Medulla oblongata (tissue), 1 donor: ENCODE results near the gene NRG2.

Experiments
- DNase-seq: peaks from one replicate; pipeline ENCODE4 v3.0.0-alpha.2; 2015; ENCODE audit errors: extremely low spot score

Gene NRG2

DNA sequence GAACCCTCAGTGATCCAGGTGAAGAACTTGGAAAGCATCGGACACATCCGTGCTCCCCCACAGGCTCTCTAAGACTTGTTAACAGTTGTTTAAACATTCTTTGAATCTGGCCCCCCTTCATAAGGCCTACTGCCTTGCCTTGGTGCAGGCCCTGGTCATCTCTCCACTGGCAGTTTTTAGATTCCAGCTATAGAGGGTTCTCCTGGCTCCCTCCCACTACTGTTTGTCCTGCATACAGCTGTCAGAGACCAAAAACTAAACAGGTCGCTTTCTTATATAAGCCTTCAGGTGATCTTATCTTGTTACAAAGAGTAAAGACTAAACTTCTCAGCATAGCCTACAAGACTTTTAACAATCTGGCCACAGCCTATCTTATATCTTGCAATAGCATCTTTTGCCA, 32.3 kb downstream of the NRG2 start:
- DNase-seq = no peak

DNA sequence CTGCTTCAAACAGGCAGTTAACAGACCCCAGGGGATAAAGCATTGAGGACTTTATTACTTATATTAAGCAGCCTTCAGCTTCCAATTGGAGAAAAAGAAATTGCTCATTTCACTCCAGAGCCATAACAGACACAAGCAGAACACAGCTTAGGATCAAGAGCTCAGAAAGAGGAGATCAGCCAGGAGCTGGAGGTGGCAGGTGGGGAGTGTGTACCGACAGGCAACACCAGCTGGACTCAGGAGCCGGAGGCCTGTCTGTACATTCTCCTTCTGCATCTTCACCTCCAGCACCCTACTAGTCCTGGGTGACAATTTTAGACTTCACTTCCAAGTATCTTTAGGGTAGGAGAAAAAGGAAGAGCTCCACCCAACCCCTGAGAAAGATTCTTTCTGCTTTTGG, 35.8 kb downstream of the NRG2 start:
- DNase-seq = no peak

DNA sequence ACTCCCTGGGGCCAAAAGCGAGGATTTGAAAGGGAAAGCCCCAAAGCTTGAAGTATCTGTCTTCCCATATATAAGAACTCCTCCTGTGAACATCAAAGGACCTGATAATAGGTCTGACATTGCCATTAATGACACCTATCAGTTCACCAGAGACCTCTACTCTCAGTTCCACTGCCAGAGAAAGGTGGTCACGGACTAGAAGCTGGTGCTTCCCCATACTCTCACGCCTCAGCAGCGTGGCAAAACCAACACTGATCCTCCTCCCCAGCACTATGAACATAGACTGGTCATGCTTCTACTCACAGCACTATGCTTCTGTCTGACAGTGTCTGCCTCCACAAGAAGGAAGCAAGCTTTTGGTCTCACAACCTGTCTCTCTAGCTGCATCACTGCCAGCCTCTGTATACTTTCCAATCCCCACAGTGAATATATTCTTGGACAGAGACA, 37.9 kb downstream of the NRG2 start:
- DNase-seq = no peak

DNA sequence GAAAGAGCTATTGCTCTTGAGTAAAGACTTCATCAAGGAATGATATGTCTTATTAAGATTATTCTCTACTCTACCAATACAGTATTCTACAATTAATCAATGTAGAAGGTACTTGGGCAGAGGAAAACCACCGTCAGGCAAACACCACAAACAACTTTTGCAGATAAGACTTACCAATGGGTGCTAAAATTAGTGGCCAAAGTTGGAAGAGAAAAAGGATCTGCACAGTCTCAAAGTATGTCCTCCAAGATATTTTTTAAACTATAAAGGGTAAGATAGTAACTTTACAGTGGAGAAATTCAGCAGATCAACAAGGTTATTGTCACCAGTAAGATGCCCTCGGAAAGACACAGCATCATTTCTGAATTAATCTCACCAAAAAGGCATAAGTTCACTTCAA, 38.9 kb downstream of the NRG2 start:
- DNase-seq = no peak

DNA sequence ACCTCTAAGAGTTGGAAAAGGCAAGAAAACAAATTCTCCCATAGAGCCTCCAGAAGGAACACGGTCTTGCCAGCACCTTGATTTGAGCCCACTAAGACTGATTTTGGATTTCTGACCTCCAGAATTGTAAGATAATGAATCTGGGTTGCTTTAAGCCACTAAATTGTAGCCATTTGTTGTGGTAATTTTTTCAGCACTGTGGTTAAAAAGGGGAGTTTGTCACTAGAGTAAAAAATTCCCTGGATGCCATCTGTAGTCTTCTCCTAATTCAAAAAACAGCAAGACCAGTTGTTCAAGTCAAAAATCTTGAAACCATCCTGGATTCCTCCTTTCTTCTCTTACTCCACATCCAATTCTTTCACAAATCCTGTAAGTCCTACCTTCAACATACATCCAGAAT, 39.6 kb downstream of the NRG2 start:
- DNase-seq = no peak

DNA sequence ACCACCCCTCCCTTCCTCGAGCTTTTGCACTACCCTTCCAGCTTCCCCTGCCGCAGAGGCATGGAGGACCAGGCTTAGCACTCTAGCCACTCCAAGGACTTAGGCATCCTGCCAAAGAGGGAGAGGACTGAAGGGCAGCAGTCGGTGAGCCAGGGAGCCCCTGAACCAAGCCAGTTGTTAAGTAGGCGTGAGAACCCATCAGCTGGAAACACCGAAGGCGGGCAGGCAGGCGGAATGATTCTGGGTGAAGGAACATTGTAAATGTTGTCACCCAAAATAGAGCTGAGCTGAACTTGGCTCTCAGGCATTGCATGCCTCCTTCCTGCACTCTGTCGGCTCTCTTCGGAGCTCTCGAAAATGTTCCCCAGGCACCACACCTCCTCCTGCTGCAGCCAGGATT, 42.8 kb downstream of the NRG2 start:
- DNase-seq = no peak

DNA sequence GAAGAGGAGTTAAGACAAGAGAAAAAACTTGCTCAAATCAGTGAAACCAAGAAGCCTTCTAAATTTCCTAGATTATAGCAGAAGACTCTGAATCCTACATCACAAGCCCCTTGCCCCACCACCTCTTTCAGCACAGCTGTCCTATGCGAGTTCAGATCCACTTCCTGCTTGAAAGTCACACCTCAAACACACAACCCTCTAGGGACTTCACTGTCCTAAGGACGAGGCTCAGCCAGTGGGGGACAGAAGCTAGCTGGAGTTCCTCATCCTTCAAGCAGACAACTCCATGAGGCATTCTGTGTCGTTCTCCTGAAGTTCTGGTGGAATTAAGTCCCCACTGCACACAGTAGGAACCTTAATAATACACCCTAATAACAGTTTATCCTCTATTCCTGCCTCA, 44.3 kb downstream of the NRG2 start:
- no peak for DNase-seq

DNA sequence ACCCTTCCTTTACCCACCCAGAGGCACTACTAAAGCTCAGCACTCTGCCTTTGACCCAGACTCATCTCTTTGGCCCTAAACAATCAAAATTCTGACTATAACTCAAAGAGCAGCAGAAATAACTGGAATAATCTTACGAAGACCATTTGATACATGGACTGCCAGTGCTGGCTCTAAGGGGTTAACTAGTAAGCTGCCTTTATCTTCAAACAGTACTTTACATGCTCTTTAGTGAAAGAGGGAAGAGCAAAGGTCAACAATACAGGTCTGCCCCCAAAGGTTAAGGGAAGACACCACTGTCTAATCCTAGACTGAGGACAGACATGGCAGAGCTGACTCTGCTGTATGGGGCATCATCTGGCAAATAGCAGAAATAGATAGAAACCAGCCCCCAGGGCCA, 45.8 kb downstream of the NRG2 start:
- DNase-seq = no peak

DNA sequence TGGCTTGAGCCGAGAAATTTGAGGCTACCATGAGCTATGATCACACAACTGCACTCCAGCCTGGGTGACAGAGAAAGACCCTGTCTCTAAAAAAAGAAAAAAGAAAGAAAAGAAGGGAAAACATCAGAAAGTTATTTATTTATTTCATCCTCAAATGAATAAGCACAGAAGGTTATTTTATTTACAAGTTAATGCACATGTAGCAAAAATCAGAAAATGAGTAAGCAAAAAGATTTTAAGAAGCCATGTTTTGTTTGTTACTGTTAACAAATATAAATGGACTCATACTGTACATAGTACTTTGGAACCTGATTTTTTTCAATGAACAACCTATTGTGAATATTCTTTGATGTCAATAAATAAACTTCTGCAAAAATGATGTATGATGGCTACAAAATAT, 47.2 kb downstream of the NRG2 start:
- DNase-seq = no peak

DNA sequence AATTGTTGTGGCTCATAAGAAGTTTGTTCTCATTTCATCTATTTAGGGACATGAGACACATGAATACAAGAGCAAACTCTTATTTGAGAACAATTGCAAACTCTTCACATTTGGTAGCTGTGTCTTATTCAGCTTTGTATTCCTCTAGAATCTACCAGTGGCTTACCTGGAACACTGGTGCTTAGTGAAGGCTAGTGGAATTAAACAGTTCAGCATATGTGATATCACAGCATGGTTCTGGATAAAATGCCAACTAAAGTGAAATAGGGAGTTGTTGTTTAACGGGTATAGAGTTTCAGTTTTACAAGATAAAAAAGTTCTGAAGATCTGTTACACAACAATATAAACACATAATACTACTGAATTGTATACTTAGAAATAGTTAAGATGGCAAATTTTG, 48.9 kb downstream of the NRG2 start:
- no peak for DNase-seq

DNA sequence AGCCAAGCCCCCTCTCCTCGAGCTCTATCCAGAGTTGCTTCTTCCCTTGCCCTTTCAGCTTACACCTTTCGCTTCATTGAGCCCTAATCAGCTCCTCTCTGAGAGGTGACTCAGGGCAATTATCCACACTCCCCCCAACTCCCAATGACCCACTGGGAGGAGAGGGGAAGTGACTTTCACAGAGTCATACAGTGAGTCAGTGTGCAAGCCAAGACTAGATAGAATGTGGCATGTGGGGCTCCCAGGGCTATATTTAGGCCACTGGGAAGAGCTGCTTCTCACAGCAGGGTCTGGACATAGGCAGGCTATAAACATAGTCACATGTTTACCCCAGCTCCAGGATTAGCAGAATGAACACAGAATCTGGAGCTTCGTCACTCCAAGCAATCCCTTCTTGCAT, 57.4 kb downstream of the NRG2 start:
- DNase-seq = no peak

DNA sequence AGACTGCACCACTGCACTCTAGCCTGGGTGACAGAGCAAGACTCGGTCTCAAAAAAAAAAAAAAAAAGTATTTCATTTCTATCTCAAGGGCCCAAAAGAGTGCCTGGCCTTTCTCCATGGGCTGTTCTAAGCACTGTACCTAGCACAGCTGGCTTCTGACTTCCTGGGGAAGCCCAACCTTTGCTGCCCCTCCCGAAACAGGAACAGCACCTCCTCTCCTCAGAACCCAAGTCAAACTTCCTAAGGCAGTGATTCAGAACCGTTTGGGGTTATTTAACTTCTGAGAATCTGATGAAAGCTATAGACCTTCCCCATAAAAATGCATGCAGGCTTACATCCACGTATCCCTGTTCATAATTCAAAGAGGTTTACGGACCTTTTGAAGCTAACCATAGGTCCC, 57.8 kb downstream of the NRG2 start:
- no peak for DNase-seq

DNA sequence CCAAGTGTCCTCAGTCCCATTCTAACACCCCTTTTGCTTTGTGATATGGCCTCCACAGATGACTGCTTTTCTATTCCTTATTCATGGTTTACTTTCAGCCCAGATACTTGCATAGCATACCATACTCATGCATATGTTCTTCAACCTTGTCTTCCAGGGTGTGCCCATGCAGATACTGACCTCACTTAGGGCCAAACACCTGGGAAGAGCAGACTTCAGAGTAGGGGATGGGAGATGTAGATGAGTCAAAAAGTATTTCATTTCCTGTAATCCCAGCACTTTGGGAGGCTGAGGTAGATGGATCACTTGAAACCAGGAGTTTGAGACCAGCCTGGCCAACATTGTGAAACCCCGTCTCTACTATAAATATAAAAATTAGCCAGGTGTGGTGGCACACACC, 58.3 kb downstream of the NRG2 start:
- DNase-seq = no peak

DNA sequence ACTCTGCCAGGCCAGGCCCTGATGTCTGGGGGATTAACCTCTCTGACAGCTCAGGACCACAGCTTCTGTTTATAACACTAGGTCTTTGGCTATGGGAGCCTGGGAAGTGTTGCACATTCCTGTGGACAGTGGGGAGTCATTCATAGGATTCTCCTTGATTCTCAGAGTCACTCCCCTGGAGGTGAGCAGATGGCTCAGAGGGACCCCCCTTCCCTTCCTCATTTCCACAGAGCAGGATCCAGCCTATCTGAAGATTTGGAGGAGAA, 60.2 kb downstream of the NRG2 start:
- DNase-seq = no peak

DNA sequence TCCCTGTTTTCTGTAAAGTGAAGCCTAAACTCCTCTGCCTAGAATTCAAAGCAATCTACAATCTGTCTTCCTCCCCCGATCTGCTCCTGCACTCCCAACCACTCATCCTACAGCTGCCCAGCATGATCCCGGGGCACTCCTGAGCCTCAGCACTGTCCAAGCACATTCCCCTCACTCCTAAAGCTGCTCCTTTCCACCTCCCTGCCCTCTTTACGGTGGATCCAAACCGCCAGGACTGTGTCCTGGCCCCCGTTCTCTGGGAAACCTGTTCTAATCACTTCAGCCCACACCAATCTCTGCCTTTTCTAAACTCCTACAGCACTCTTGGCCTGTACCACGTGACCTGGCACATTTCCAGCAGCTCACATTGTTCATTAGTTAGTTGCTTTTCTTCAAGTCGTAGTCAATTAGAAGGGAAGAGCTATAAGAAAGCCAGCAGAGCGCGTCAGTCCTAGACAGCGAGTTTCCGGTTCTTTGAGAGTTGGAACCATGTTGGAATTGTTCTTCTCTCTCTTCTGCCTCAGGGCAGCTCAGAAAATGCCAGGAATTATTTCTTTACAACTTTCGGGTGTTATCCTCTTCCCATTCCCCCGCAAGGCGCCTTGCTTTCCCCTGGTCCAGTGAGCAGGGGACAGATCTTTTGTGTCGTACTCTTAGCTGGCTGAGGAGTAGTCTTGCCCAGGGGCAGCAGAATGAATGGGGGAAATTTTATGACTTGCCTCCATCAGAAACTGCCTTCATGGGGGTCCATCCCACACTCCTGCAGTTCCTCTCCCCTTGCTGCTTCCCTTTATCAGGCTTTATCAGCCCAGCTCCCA, 60.7 kb downstream of the NRG2 start:
- peak; percentile 33 for DNase-seq

DNA sequence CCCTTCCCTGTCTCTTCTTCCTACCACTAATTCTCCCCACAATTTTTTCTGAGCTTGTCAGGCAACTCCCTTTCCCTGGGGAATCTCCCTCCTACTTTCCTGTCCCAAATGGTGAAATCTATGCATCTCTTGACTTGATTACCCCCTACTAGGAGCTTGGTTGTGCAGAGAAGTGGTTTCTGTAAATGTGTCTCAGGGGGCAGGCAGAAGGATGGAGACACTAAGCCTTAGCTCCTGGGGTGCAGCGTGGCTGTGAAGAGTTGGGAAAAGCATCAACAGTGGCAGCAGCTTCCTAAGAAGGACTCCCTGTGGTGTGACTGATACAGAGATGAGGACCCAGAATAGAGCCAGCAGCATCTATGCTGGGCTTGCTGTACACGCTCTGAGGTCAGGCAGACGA, 62.3 kb downstream of the NRG2 start:
- DNase-seq = no peak

DNA sequence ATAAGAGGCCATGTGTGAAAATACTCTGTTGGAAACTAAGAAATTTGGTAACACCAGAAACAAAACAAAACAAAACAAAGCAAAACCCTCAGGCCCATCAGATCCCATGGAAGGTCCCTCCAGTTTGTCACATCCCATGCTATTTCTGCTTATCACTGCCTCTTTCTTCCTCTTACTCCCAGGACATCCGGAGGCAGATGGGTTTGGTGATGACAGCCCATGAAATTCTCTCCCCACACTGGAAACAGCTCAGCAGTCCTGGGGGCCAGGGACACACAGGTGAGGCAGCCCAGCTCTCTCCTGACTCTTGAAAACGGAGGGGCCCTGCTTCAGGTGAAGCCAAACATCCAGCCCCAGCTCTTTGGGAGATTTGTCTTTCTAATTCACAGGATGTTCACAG, 63.2 kb downstream of the NRG2 start:
- DNase-seq = no peak

DNA sequence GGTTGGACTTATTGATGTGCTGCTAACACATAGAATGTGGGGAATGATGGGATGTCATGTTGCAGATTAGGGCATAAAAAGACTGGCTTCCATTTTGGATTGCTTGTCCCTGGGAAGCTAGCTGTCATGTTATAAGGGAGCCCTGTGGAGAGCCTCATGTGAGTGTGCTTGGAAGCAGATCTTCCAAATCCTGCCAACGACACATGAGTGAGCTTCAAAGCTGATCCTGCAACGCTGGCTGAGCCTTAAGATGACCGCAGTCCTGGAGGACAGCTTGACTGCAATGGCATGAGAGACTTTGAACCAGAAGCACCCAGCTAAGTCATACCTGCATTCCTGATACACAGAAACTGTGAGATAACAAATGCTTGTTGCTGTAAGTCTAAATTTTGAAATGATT, 63.6 kb downstream of the NRG2 start:
- no peak for DNase-seq

DNA sequence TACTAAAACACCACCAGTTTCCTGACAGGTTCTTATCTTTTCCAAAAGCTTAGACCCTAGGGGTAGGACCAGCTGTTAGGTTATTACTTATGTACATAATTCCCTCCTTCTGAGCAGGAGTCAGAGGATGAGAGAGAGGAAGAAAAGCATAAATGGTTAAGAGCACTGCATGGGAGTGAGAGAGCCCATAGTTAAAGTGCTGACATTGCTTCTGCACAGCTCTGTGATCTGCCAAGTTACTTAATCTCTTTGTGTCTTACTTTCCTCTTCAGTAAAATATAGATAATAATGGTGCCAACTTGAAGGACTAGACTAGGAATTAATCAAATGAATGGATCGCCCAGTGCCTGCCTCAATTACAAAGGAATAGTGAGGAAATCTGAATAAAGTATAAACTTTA, 66.4 kb downstream of the NRG2 start:
- no peak for DNase-seq

DNA sequence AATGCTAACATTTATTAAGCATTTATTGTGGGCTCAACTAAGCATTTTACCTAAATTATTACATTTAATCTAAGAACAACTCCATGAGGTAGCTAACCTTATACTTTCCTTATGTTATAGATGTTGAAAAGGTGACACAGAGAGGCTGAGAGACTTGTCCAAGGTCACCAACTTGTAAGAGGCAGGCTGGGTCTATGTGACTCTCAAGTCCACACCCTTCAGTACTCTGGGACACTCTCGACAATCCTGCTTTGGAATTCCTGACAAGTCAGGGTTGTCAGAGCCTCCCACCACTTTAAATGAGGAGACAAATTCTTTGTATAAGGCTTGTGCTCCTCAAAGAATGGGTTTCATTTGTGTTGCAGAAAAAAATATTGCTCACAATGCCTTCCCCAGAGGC, 67.2 kb downstream of the NRG2 start:
- DNase-seq = no peak

DNA sequence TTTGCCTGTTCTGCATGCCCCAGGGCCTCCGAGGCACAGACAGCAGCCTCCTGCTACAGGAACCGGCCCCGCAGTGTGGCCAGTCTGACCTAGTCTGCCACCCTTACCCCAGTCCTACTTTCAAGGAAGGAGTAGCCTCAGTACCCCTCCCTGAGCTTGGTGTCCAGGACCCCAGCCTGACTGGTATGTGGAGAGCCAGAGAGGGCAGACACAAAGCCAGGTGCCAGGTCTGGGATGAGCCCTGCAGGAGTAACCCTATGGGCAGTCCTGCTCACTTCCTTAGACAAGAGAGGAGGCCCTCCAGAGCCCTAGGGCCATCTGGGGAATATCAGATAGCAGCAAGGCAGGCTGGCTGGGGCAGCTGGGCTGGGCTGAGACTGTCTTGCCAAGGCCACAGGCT, 67.8 kb downstream of the NRG2 start:
- DNase-seq = no peak

DNA sequence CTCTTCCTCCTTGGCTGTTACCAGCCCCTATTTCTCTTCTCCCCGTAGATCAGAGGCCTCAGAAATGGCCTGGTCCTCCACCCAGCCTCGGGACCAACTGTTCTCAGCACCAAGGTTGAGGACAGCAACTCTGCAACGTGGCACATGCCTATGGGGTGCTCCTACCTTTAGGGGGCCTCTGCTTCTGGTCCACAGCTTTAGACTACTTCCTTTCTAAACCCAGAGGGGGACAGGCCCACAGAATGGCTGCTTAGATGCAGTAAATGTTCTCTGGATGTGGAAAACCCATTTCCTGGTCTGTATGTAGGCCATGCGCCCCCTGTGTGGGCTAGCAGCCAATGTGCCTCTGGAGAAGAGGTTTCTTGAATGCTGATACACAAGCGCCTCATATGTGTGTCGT, 68.4 kb downstream of the NRG2 start:
- DNase-seq = no peak

DNA sequence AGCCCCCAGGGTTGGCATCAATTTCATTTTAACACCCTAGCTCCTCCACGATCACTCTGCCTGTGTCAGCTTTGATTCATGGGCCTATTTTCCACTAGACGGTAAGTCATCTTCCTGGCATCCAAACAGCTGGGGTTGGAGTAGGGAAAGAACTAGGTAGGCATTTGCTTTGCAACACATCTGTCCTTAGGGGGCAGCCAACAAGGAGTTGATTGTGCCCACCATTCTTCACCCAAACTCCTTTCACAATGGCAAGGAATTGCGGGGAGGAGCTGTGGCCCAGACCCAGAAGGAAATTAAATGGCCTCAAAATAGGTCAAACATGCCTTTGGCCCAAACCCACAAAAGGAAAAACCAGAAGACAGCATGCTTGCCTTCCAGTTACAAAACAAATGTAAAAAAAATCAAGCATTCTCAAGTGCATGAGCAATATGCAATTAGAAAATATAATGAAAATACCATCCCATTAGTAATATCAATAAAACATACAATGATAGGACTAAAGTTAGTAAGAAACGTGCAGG, 71.8 kb downstream of the NRG2 start:
- no peak for DNase-seq

DNA sequence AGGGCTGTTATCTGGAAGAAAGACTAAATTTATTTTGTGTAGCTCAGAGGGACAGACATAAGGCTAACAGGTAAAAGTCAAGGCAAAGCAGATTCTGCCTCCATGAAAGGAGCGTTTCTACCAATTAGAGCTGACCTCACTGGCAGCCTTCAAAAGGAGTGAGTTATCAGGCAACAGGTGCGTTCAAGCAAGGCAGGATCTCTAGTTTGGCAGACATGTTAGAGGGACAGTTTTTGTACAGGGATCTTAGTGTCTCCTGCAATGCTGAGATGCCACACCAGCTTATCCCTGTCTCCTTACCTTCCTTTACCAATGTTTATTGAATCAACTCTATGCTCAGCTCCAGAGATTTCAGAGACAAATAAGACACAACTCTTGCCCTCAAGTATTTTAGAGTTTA, 73.8 kb downstream of the NRG2 start:
- DNase-seq = no peak
